HTR-8/SVneo (cell line): ENCODE results near the gene HHAT.
A peak's percentile ranks its signal among the peaks of the same experiment; 100 is the strongest.
"Not testable (repeated sequence)": the region's sequence is repeated elsewhere in the genome, so short reads cannot be mapped to it uniquely, and the experiment has no call there.

ENCODE experiments used
- DNase-seq: peaks from one replicate; pipeline ENCODE4 v3.0.0; 2011; ENCODE audit warnings: low spot score, mixed read lengths; ENCODE audit not compliant: insufficient read length
- FAIRE-seq: peaks from 2 replicates; lab custom pipeline; 2011; peaks lifted over from hg19 to GRCh38; lab: Jason Lieb, UNC

HHAT gene

GRCh38 chr1:210426696-210427095 lies 98.0 kb downstream of the HHAT start:
- FAIRE-seq, DNase-seq: not testable (repeated sequence)

- DNase-seq: no peak
- no peak for FAIRE-seq
Observed at GRCh38 chr1:210428696-210429095, 100.0 kb downstream of the HHAT start.

- no peak for DNase-seq
- FAIRE-seq: no peak
Observed at GRCh38 chr1:210434223-210434622, 105.5 kb downstream of the HHAT start.

GRCh38 chr1:210437111-210437510 lies 108.4 kb downstream of the HHAT start:
- DNase-seq: no peak
- peak; percentile 93 for FAIRE-seq

GRCh38 chr1:210437781-210438180 lies 109.1 kb downstream of the HHAT start:
- no peak for DNase-seq
- peak; percentile 33 for FAIRE-seq

- FAIRE-seq (peak; percentile 98), DNase-seq (peak; percentile 67)
Observed at GRCh38 chr1:210438928-210439841, 110.5 kb downstream of the HHAT start.

GRCh38 chr1:210440081-210440480 lies 111.4 kb downstream of the HHAT start:
- FAIRE-seq (peak; percentile 40), DNase-seq (no peak)

GRCh38 chr1:210441028-210441427 lies 112.3 kb downstream of the HHAT start:
- DNase-seq (no peak), FAIRE-seq (no peak)

GRCh38 chr1:210445485-210445884 lies 116.8 kb downstream of the HHAT start:
- no peak for FAIRE-seq
- no peak for DNase-seq

GRCh38 chr1:210445931-210446330 lies 117.2 kb downstream of the HHAT start:
- DNase-seq (no peak), FAIRE-seq (no peak)

- FAIRE-seq (peak; percentile 48), DNase-seq (peak; percentile 45)
Observed at GRCh38 chr1:210446479-210446878, 117.8 kb downstream of the HHAT start.

- FAIRE-seq: no peak
- DNase-seq: no peak
Observed at GRCh38 chr1:210447456-210448057, 118.9 kb downstream of the HHAT start.

GRCh38 chr1:210448297-210448892 lies 119.7 kb downstream of the HHAT start:
- FAIRE-seq: peak; percentile 38

GRCh38 chr1:210455840-210456603 lies 127.3 kb downstream of the HHAT start:
- DNase-seq (no peak), FAIRE-seq (no peak)

More at GRCh38 chr1:210448297-210448892, 119.7 kb downstream of the HHAT start:
- DNase-seq: peak; percentile 30

GRCh38 chr1:210456731-210457255 lies 128.1 kb downstream of the HHAT start:
- FAIRE-seq: no peak
- no peak for DNase-seq

GRCh38 chr1:210457568-210457967 lies 128.9 kb downstream of the HHAT start:
- DNase-seq (no peak), FAIRE-seq (no peak)

- DNase-seq (no peak), FAIRE-seq (no peak)
Observed at GRCh38 chr1:210464519-210465039, 135.9 kb downstream of the HHAT start.

- FAIRE-seq (no peak), DNase-seq (no peak)
Observed at GRCh38 chr1:210465150-210465549, 136.4 kb downstream of the HHAT start.

GRCh38 chr1:210467440-210468043 lies 138.8 kb downstream of the HHAT start:
- DNase-seq: no peak
- no peak for FAIRE-seq
